ENCODE measurements around the gene U2SURP.
"Not testable (repeated sequence)": the region's sequence is repeated elsewhere in the genome, so short reads cannot be mapped to it uniquely, and the experiment has no call there.

The U2SURP gene

DNA sequence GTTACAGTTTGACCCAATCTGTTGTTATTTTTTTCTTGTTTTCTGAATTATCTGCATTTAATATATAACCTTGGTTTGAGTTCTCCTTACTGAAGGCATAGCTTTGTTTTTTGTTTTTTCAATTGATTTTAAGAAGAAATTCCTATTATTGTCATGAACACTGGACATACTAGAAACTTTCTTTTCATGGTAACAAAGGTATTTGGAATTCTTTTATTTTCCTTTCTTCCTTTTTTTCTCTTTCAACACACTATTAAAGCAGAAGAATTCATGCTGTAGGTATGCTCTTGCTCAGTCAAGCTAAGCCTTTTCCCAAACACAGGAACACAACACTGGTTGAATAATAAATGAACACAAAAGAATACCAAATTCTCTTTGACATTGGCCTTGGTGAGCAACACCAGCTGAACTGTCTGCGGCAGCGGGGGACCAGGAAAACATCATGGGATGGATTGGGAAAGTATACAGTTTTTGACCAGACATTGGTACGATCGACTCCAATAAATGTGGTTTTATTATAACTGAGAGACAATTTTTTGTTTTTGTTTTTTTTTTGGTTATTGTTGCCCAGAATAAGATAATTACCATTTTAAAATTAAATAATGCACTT lies 23.1 kb downstream of the U2SURP start:
- DNase-seq = no peak

DNA sequence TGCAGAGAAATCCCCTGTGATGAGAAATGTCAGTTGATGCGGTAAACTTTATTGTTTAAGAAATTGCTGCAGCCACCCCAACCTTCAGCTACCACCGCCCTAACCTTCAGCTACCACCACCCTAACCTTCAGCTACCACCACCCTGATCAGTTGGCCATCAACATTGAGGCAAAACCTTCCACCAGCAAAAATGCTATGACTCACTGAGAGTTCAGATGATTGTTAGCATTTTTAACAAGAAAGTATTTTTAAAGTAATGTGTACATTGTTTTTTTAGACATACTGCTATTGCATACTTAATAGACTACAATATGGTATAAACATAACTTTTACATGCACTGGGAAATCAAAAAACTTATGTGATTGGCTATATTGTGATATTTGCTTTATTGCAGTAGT lies 30.0 kb downstream of the U2SURP start:
- no peak for DNase-seq

- not testable (repeated sequence) for DNase-seq
These were observed 30.5 kb downstream of the U2SURP start for GRCh38 chr3:143031796-143032387.

GRCh38 chr3:143035466-143036211 lies 34.3 kb downstream of the U2SURP start:
- DNase-seq = no peak

DNA sequence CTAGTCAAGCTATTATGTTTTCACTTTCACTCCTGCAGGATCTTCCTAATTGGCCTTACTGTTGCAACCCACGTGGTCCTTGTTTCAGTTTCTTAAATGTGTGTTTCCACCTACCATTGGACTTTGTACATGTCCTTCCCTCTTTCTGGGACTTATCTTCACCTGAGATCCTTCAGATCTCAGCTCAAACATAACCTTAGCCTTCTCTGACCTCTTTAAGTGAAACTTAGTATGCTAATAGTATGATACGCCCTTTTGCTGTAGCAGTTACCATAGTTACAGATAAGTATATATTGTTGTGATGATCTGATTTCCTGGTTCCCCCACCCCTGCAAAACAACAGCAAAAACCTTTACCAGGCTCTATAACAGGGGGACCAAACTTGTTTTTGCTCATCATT lies 35.2 kb downstream of the U2SURP start:
- no peak for DNase-seq

GRCh38 chr3:143037867-143038266 lies 36.5 kb downstream of the U2SURP start:
- no peak for DNase-seq

DNA sequence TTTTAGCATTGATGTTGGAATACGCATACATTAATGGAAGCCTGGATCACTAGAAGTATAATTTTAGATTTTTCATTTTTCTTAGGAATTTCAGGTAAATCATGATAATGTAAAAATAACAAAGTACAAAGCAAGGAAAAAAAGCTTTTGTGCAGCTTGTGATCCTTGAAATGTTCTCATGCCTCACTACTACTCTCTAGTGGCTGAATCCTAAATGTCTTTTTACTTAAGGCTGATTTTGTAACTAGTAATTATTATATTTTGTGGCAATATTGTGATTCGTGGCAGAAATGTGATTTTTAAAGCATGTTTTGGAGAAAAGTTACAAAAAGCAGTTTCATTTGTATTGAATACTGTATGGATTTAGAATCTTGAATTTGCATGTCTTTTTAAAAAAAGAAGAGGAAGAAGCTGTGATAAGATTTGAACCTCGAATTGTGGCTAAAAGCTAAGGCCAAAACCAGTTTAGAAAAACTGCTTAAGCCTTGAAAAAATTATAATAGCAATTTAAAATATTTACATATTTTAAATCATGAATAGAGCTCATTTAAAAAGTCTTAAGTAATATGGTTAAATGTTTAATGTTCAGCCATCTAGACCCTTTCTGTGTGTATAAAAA lies 39.0 kb downstream of the U2SURP start:
- DNase-seq = no peak

DNA sequence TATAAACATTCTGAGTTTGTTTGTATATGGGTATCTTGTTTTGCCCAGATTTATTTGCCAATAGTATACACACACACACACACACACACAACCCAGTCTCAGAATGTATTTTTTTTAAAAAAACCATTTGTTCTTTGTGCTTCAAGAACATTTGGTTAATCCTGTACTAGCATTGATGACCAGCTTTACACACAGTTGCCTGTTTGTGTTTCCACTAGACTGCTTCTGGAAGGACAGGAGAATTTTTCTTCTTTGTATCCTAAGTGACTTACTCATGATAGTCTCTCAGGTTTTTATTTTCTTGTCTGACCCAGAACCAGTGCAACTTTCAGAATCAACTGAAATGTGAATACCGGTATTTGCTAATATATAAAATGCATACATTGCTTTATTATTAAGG lies 40.5 kb downstream of the U2SURP start:
- DNase-seq = no peak

GRCh38 chr3:143045639-143046038 lies 44.3 kb downstream of the U2SURP start:
- DNase-seq = no peak

- DNase-seq = not testable (repeated sequence)
These were observed 44.7 kb downstream of the U2SURP start for GRCh38 chr3:143046075-143046474.

- DNase-seq = no peak
These were observed 52.6 kb downstream of the U2SURP start for GRCh38 chr3:143054011-143054410.

- no peak for DNase-seq
These were observed 55.0 kb downstream of the U2SURP start for GRCh38 chr3:143056372-143056771.

GRCh38 chr3:143060906-143061305 lies 59.5 kb downstream of the U2SURP start:
- DNase-seq = no peak

DNA sequence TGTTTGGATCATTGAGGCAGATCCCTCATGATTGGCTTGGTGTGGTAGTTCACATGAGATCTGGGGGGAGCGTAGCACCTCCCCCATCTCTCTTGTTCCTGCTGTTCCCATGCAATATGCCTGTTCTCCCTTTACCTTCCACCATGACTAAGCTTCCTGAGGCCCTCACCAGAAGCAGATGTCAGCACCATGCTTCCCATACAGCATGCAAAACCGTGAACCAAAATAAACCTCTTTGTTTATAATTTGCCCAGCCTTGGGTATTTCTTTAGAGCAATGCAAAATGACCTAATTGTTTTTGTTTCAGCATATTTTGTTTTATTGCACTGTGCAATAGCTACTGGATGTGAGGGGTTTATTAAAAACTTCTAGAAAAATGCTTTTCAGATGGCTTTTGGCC lies 61.6 kb downstream of the U2SURP start:
- no peak for DNase-seq

DNA sequence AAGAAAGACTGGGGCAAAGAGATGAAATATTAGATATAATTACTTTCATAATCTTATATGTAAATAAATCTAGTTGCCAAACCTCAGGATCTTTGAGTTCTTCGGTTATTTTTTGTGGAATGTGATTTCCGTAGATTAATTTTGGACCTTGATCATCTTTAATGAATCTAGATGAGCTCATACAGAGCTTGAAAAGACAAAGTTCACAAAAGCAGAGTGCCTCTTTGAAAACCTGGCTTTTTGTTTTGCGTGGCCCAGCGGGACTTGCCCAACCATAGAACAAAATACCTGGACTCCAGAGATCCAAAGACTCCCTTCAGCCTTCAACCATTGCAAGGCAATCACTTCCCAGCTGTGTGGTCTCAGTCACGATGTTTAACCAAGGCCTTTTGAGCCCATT lies 63.4 kb downstream of the U2SURP start:
- no peak for DNase-seq

GRCh38 chr3:143065364-143065763 lies 64.0 kb downstream of the U2SURP start:
- DNase-seq = no peak

DNA sequence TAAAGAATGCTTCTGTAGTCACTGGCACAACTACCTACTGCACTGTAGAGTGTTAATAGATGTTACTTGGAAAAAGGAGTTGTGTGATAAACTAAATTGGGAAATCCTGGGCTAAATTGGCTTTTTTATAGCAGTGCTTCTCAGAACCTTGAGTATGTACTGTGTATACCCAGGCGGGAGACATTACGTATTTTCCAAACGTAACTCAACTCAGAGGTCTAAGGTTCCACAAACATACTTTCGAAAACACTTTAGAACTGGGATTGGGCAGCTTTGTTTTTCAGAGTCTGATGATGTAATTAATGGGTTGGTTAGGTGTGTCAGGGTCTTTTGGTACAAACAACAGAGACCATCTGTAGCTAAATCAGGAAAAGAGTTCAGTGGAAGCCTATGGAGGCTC lies 64.7 kb downstream of the U2SURP start:
- no peak for DNase-seq

DNA sequence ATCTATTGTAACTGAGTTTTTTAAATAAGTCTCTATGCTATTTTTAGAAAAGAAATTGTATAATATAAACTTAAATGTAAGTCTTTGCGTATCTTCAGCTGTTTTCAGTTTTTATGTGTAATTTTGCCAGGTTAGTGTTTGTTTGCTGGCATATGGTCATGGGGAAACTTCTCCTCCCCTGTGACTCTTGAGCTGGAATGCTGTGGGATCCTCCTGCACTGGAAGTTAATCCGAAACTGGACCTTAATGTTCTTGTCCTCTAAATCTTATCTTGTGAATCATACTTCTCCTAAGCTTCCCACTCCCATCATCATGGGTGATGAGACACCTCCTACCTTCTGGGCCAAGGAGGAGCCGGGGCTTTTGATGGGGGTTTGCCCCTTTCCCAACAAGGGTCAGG lies 65.8 kb downstream of the U2SURP start:
- DNase-seq = no peak

- no peak for DNase-seq
These were observed 66.7 kb downstream of the U2SURP start for GRCh38 chr3:143068059-143068458.

DNA sequence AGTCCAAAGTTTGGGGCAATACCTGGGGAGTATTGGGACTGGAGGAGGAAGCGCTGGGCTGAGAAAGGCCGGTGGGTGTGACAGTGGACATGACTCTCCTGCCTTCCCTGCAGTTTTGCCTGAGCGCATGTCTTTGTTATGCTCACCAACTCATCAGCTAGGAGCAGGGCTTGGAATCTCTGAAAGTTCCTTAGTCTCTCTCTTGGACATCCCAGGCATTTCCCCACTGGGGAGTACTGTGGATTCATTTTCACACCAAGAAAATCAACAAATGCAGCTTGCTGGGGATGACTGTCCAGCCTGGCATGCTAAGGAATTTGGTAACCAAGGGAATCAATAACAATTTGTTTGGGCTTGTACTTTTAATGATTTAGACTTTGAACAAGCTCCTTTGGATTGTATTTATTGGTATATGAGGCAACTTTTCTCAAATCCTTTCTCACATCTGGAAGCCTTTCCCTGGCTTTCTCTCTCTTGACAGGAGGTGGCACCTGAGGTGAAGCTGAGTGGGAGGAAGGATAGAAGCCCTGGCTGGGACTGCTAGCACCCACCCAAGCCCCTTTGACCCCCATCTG lies 69.7 kb downstream of the U2SURP start:
- no peak for DNase-seq

DNA sequence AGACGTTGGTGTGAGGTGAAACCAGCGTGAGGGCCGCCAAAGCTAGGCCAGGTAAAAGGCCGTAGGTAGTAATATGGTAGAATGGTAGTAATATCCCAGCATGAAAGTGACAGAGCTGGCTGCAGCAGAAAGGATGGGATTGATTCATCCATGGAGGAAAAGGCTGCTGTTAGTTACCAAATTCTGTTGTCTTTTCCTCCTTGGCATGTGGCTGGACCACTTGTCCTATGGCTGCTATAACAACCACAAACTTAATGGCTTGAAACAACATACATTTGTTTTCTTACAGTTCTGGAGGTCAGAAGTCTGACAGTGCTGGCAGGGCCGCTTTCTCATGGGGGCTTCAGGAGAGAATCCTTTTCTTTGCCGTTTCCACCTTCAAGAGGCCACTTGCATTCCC lies 70.4 kb downstream of the U2SURP start:
- DNase-seq = no peak

DNA sequence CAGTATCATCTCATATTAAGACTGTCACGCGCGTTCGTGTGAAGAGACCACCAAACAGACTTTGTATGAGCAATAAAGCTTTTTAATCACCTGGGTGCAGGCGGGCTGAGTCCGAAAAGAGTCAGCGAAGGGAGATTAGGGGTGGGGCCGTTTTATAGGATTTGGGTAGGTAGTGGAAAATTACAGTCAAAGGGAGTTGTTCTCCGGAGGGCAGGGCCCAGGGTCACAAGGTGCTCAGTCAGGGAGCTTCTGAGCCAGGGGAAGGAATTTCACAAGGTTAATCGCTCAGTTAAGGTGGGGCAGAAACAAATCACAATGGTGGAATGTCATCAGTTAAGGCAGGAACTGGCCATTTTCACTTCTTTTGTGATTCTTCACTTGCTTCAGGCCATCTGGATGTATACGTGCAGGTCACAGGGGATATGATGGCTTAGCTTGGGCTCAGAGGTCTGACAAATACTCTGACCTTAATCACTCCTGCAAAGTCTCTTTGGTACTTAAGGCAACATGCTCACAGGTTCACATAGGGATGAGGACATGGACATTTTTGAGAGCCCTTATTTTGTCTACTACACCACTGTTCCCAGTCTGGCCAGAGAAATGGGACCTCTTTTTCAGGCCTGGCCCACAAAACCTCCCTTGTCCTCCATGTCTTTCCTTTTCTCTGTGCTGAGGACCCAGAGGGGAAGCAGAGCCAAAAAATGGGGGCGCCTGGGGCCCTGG lies 71.1 kb downstream of the U2SURP start:
- DNase-seq = not testable (repeated sequence)

- DNase-seq = not testable (repeated sequence)
These were observed 72.2 kb downstream of the U2SURP start for GRCh38 chr3:143073541-143073940.
